H1 (cell line): ENCODE measurements around the gene C19orf73. TPM values are rescaled to one million over a fixed set of nuclear protein-coding genes. Genes with fewer than 3 reads are reported as not detected.
A peak's percentile ranks its signal among the peaks of the same experiment; 100 is the strongest.

Experiments used
- CTCF ChIA-PET: fragments of 300-600 bp; sonication (Branson Sonifier 250); formaldehyde crosslinking; loops from one replicate; lab custom pipeline; 2021; ENCODE audit not compliant: partially characterized antibody; lab: Charles Lee
- POLR2A ChIA-PET: fragments of 300-600 bp; sonication (Branson Sonifier 250); formaldehyde crosslinking; loops from one replicate; lab custom pipeline; 2021; ENCODE audit warnings: inconsistent platforms; ENCODE audit not compliant: partially characterized antibody; lab: Charles Lee
- DNase-seq, 2 experiments: peaks; one replicate each; pipeline versions ENCODE4 v3.0.0 to v3.0.0-alpha.2; 2010 to 2022; ENCODE audit warnings: low spot score in 2 of 2, low read depth in 1 of 2, mixed read lengths in 1 of 2
- FAIRE-seq: peaks from 2 replicates; lab custom pipeline; 2011; peaks lifted over from hg19 to GRCh38; lab: Jason Lieb, UNC
- H2AFZ ChIP-seq: 2 replicates; pipeline ENCODE4 v1.8.1; 2012; ENCODE audit warnings: low read length, inconsistent platforms
- H2AK5ac ChIP-seq: 2 replicates; pipeline ENCODE4 v1.6.1; 2013; ENCODE audit warnings: low read depth, low read length
- H2BK120ac ChIP-seq: replicated peaks from 2 replicates; pipeline ENCODE3; 2013; ENCODE audit warnings: low read depth, low read length, inconsistent platforms
- H2BK12ac ChIP-seq: 2 replicates; pipeline ENCODE4 v1.6.1; 2013; ENCODE audit warnings: low read depth, low read length
- H2BK15ac ChIP-seq: 2 replicates; pipeline ENCODE4 v1.6.1; 2013; ENCODE audit warnings: low read length
- H2BK20ac ChIP-seq: 2 replicates; pipeline ENCODE4 v1.6.1; 2013; ENCODE audit warnings: low read length
- H2BK5ac ChIP-seq: 2 replicates; pipeline ENCODE4 v1.6.1; 2013; ENCODE audit warnings: low read depth, low read length
- H3K14ac ChIP-seq: 2 replicates; pipeline ENCODE4 v1.6.1; 2013; ENCODE audit warnings: inconsistent platforms; ENCODE audit not compliant: insufficient read length
- H3K18ac ChIP-seq: 2 replicates; pipeline ENCODE4 v1.6.1; 2013; ENCODE audit warnings: low read length; ENCODE audit errors: extremely low read depth
- H3K23ac ChIP-seq: 2 replicates; pipeline ENCODE4 v1.6.1; 2013; ENCODE audit warnings: inconsistent platforms; ENCODE audit not compliant: insufficient read length
- H3K23me2 ChIP-seq: 2 replicates; pipeline ENCODE4 v1.6.1; 2013; ENCODE audit warnings: low read depth, low read length
- H3K27ac ChIP-seq: 2 replicates; pipeline ENCODE4 v1.6.1; 2011; ENCODE audit warnings: low read depth, low read length, inconsistent platforms
- H3K27me3 ChIP-seq, 4 experiments: replicated peaks in 1 of 4; 1 replicate in 1 of 4; 2 replicates in 3 of 4; pipeline versions ENCODE4 v1.6.1 to v1.8.1; 2011 to 2013; ENCODE audit warnings: low read length in 3 of 4, mild to moderate bottlenecking in 3 of 4, inconsistent platforms in 2 of 4, mixed read lengths in 2 of 4, moderate library complexity in 1 of 4; ENCODE audit not compliant: control insufficient read depth in 3 of 4, insufficient read depth in 3 of 4; ENCODE audit errors: extremely low read depth in 1 of 4
- H3K36me3 ChIP-seq, 4 experiments: 2 replicates each; pipeline versions ENCODE4 v1.6.1 to v1.8.1; 2011 to 2013; ENCODE audit warnings: mild to moderate bottlenecking in 4 of 4, low read length in 3 of 4, moderate library complexity in 2 of 4, control low read depth in 1 of 4, inconsistent platforms in 1 of 4; ENCODE audit not compliant: insufficient read depth in 4 of 4, control insufficient read depth in 2 of 4
- H3K4ac ChIP-seq: replicated peaks from 2 replicates; pipeline ENCODE3; 2013; ENCODE audit warnings: low read length, low read depth, mixed read lengths, inconsistent platforms; ENCODE audit not compliant: insufficient read length
- H3K4me1 ChIP-seq, 4 experiments: replicated peaks in 1 of 4; 1 replicate in 1 of 4; 2 replicates in 3 of 4; pipeline versions ENCODE4 v1.6.1 to v1.8.1; 2011 to 2013; ENCODE audit warnings: low read length in 3 of 4, inconsistent platforms in 2 of 4, mixed read lengths in 1 of 4; ENCODE audit not compliant: insufficient read depth in 4 of 4, control insufficient read depth in 3 of 4
- H3K4me2 ChIP-seq, 2 experiments: 2 replicates each; pipeline versions ENCODE4 v1.6.1 to v1.8.1; 2011 to 2013; ENCODE audit warnings: low read depth in 2 of 2, low read length in 2 of 2, control low read depth in 1 of 2, inconsistent platforms in 1 of 2, mild to moderate bottlenecking in 1 of 2; ENCODE audit not compliant: insufficient read depth in 1 of 2
- H3K4me3 ChIP-seq, 4 experiments: fragments of 200-600, 300-600 bp in 1 of 4; sonication (generic), shearing (Covaris generic), sonication (Bioruptor Twin) in 1 of 4; 2 replicates each; pipeline versions ENCODE4 v1.5.1 to v1.8.1; 2011 to 2016; ENCODE audit warnings: low read length in 4 of 4, low read depth in 3 of 4, control low read depth in 2 of 4, inconsistent platforms in 2 of 4, mild to moderate bottlenecking in 2 of 4, mixed read lengths in 1 of 4, moderate library complexity in 1 of 4; ENCODE audit not compliant: insufficient read depth in 2 of 4; ENCODE audit errors: extremely low read depth in 1 of 4
- H3K56ac ChIP-seq: replicated peaks from 2 replicates; pipeline ENCODE3; 2013; ENCODE audit warnings: low read depth, mild to moderate bottlenecking, mixed read lengths, low read length, inconsistent platforms; ENCODE audit not compliant: insufficient read length
- H3K79me1 ChIP-seq: 2 replicates; pipeline ENCODE4 v1.6.1; 2013; ENCODE audit warnings: low read depth, low read length, control low read depth
- H3K79me2 ChIP-seq, 2 experiments: 2 replicates each; pipeline versions ENCODE4 v1.6.1 to v1.8.1; 2012 to 2013; ENCODE audit warnings: low read length in 2 of 2, mild to moderate bottlenecking in 2 of 2, inconsistent platforms in 1 of 2; ENCODE audit not compliant: insufficient read depth in 2 of 2, control insufficient read depth in 1 of 2
- H3K9ac ChIP-seq, 4 experiments: replicated peaks in 1 of 4; 1 replicate in 1 of 4; 2 replicates in 3 of 4; pipeline versions ENCODE4 v1.6.1 to v1.8.1; 2011 to 2013; ENCODE audit warnings: low read depth in 3 of 4, low read length in 3 of 4, control low read depth in 2 of 4, mild to moderate bottlenecking in 2 of 4, moderate library complexity in 2 of 4, inconsistent platforms in 1 of 4; ENCODE audit errors: extremely low read depth in 1 of 4
- H3K9me3 ChIP-seq, 2 experiments: 2 replicates each; pipeline versions ENCODE4 v1.6.1 to v1.8.1; 2012 to 2013; ENCODE audit warnings: mild to moderate bottlenecking in 2 of 2, moderate library complexity in 2 of 2, control low read depth in 1 of 2, inconsistent platforms in 1 of 2, low read depth in 1 of 2, low read length in 1 of 2, mixed read lengths in 1 of 2; ENCODE audit not compliant: insufficient read depth in 2 of 2
- H4K20me1 ChIP-seq, 2 experiments: replicated peaks in 1 of 2; 2 replicates each; pipeline versions ENCODE3 to v1.8.1; 2011 to 2013; ENCODE audit warnings: inconsistent platforms in 2 of 2, low read length in 2 of 2, mild to moderate bottlenecking in 1 of 2; ENCODE audit not compliant: insufficient read depth in 2 of 2, control insufficient read depth in 1 of 2
- H4K5ac ChIP-seq: 2 replicates; pipeline ENCODE4 v1.6.1; 2013; ENCODE audit warnings: low read length, low read depth, mixed read lengths, inconsistent platforms; ENCODE audit not compliant: insufficient read length
- H4K8ac ChIP-seq: 2 replicates; pipeline ENCODE4 v1.8.0; 2013; ENCODE audit warnings: mild to moderate bottlenecking, moderate library complexity, low read length, inconsistent platforms; ENCODE audit not compliant: insufficient read depth; ENCODE audit errors: extremely low read depth
- H4K91ac ChIP-seq: replicated peaks from 2 replicates; pipeline ENCODE3; 2013; ENCODE audit warnings: low read length, mixed read lengths, inconsistent platforms; ENCODE audit not compliant: insufficient read length
- MAX ChIP-seq: IDR thresholded peaks from 2 replicates; pipeline ENCODE4 v1.6.1; 2012; ENCODE audit warnings: inconsistent platforms
- SUZ12 ChIP-seq: fragments of 200-600 bp; sonication (generic); IDR thresholded peaks from 2 replicates; pipeline ENCODE4 v1.6.1; 2012; ENCODE audit warnings: mild to moderate bottlenecking, inconsistent platforms, low read length, moderate library complexity, mixed read lengths
- WGBS, 2 experiments: shearing (Covaris generic) in 1 of 2; methylation state at CpG; one replicate each; pipeline versions ENCODE4 v1.1.6 to v1.1.7; 2013 to 2015; ENCODE audit warnings: low lambda C conversion rate in 2 of 2, mixed read lengths in 2 of 2, inconsistent platforms in 1 of 2, low coverage in 1 of 2, missing lambda C conversion rate in 1 of 2; ENCODE audit not compliant: insufficient replicate concordance in 2 of 2, insufficient coverage in 1 of 2, insufficient read length in 1 of 2; ENCODE audit errors: extremely low coverage in 1 of 2, missing lambda C conversion rate in 1 of 2; 5-methylcytosine and 5-hydroxymethylcytosine counted together
- polyA plus RNA-seq, 7 experiments: library from polyadenylated mRNA; depleted of rRNA in 3 of 7; stranded (reverse) in 5 of 7; unstranded in 2 of 7; fragments of >200 nt in 5 of 7; fragments of 200-250 nt in 2 of 7; gene quantifications; 1 replicate in 5 of 7; 2 replicates in 1 of 7; 4 replicates in 1 of 7; pipeline versions ENCODE4 v1.2.1 to v1.2.3, GENCODE V29; 2011 to 2013; ENCODE audit warnings: missing spikeins in 2 of 7, mixed read lengths in 2 of 7
- total RNA-seq: library from RNA; stranded (reverse); fragmentation: NEBNext Ultra II Directional; extraction: Animal tissue kit (Norgen Biotek cat#: 25700); gene quantifications from 2 replicates; pipeline ENCODE4 v1.2.1, GENCODE V29; 2021

C19orf73 gene
- total and polyA plus RNA-seq, 2 of the 8 experiments (the other 6 are each of a cell fraction or from before 2014, with no cell fraction given) = 2.5 to 4.6 TPM

- POLR2A ChIA-PET = interaction anchor here (0.7 to 2.3 kb wide), 11 partner anchors 9 to 312 kb away, joined by 3 to 24 read pairs (median 4); no protein-coding TSS in a partner anchor
- Histone ChIP-seq H3K9me3 (no peaks in the 10 kb centered on the region), H2BK15ac (no peak overlapping the region), H3K18ac (no peak overlapping the region; the same call in 1 of the 2 replicates), H4K8ac (no peak overlapping the region), H3K4me2 (peak overlapping the region; percentile 86), H3K56ac (no peak overlapping the region), H4K5ac (no peak overlapping the region), H3K4me1 (peaks cover 0 to 8% (median 6%) of the 10 kb centered on the region in 4 experiments; a peak in 4 of 7 replicates), H2AFZ (no peak overlapping the region), H2BK12ac (no peak overlapping the region), H3K9ac (no peak overlapping the region), H3K23ac (no peak overlapping the region), H2BK120ac (no peak overlapping the region), H3K79me2 (no peaks in the 10 kb centered on the region), H4K91ac (no peak overlapping the region), H3K27me3 (peaks cover 8 to 19% (median 17%) of the 10 kb centered on the region in 4 experiments), H3K23me2 (peaks cover 11% of the 10 kb centered on the region; the same call in 1 of the 2 replicates), H3K4me3 (peak overlapping the region; percentile 8 to 74 (median 50); a peak in 4 of 8 replicates), H3K4ac (no peak overlapping the region), H3K27ac (no peak overlapping the region), H2AK5ac (no peak overlapping the region), H4K20me1 (peaks cover 0 to 9% of the 10 kb centered on the region in 2 experiments), H2BK5ac (no peak overlapping the region), H2BK20ac (no peak overlapping the region), H3K79me1 (peaks cover 2% of the 10 kb centered on the region; the same call in 1 of the 2 replicates), H3K14ac (no peak overlapping the region), H3K36me3 (no peaks in the 10 kb centered on the region)
- TF ChIP-seq MAX (no peak), SUZ12 (peak; percentile 33; the same call in 1 of the 2 replicates)
- DNase-seq (no peak), FAIRE-seq (no peak)
- CTCF ChIA-PET = interaction anchor here (0.7 to 3.0 kb wide), 16 partner anchors 9 to 105 kb away, joined by 3 to 11 read pairs (median 4); no protein-coding TSS in a partner anchor
- WGBS, 2 experiments = 39% methylated on average over 15 of the region's 16 CpGs; no CpG with 5 or more reads in 1 of the 2 experiments
Measured at GRCh38 chr19:49120325-49120683, 1.4 kb upstream of the C19orf73 start.
